SJCRH30 (cell line): Measurements from ENCODE around the gene FGF23. TPM values are rescaled to one million over a fixed set of nuclear protein-coding genes. Genes with fewer than 3 reads are reported as not detected.

Source experiments
- total RNA-seq: library from RNA; depleted of rRNA; stranded (reverse); fragments of >200 nt; shearing (Covaris generic); gene quantifications from 2 replicates; pipeline ENCODE4 v1.2.3, GENCODE V29; 2014; rRNA removed

Gene FGF23
- total RNA-seq, 1 experiment from 2014 or later = 0.02 TPM

Other genes with a start within 250 kb of the FGF23 start
- gene CCND2, start 106.0 kb downstream of the FGF23 start, total RNA-seq = 968 and 987 TPM in 2 replicates
- 18.7 and 21.2 TPM in 2 replicates for gene TIGAR, start 58.5 kb downstream of the FGF23 start, total RNA-seq
- not detected in 2 replicates for gene FGF6, start 66.1 kb upstream of the FGF23 start, total RNA-seq
- gene RAD51AP1, start 159.2 kb upstream of the FGF23 start, total RNA-seq = 63.1 and 75.4 TPM in 2 replicates
- gene DYRK4, start 182.5 kb upstream of the FGF23 start, total RNA-seq = 25.1 and 26.1 TPM in 2 replicates